Mesodermal cell (in vitro differentiated cells): ENCODE measurements around the gene CTNNBL1.

Experiments used
- H3K27ac ChIP-seq: 2 replicates; pipeline ENCODE4 v1.7.0; 2013; ENCODE audit warnings: mild to moderate bottlenecking, low read depth, low read length, moderate library complexity; ENCODE audit not compliant: severe bottlenecking
- H3K36me3 ChIP-seq: 2 replicates; pipeline ENCODE4 v1.7.1; 2013; ENCODE audit warnings: mild to moderate bottlenecking, low read length, moderate library complexity; ENCODE audit not compliant: control insufficient read depth, insufficient read depth
- H3K4me1 ChIP-seq: one replicate; pipeline ENCODE4 v1.7.1; 2013; ENCODE audit warnings: mild to moderate bottlenecking, low read length; ENCODE audit not compliant: insufficient read depth, control insufficient read depth, poor library complexity, severe bottlenecking
- H3K4me3 ChIP-seq: 2 replicates; pipeline ENCODE4 v1.7.0; 2013; ENCODE audit warnings: low read length, control low read depth, mild to moderate bottlenecking; ENCODE audit not compliant: insufficient read depth, poor library complexity, severe bottlenecking; ENCODE audit errors: extremely low read depth
- H3K9me3 ChIP-seq: 2 replicates; pipeline ENCODE4 v1.7.1; 2013; ENCODE audit warnings: mild to moderate bottlenecking, low read length, moderate library complexity; ENCODE audit not compliant: control insufficient read depth
- WGBS, 2 experiments: methylation state at CpG; one replicate each; pipeline ENCODE4 v1.1.5; 2013; ENCODE audit warnings: missing lambda C conversion rate in 2 of 2; ENCODE audit not compliant: insufficient coverage in 2 of 2; 5-methylcytosine and 5-hydroxymethylcytosine counted together

The CTNNBL1 gene

GRCh38 chr20:37921341-37921929 is 227.6 kb downstream of the CTNNBL1 start:
- Histone ChIP-seq H3K4me1 (peaks cover 1% of the 10 kb centered on the region), H3K36me3 (no peaks in the 10 kb centered on the region), H3K27ac (no peak overlapping the region), H3K4me3 (no peak overlapping the region), H3K9me3 (no peaks in the 10 kb centered on the region)
- WGBS, 2 experiments, result 79 to 100% methylated on average over 2 to 3 of the region's 6 CpGs
